Tibial nerve (tissue), 3 donors: Measurements from ENCODE around the gene SNAPIN.
"Not testable (repeated sequence)": the region's sequence is repeated elsewhere in the genome, so short reads cannot be mapped to it uniquely, and the experiment has no call there.

Experiments
- POLR2A ChIP-seq, 2 donors: fragments of 450-650 bp; IDR thresholded peaks; one replicate each; pipeline ENCODE4 v1.6.1; 2017; ENCODE audit warnings: antibody characterized with exemption in 2 of 2, mild to moderate bottlenecking in 2 of 2, moderate library complexity in 2 of 2
- TF ChIP-seq, protein P1 (sequence below), 5 experiments: fragments of 200-600 bp in 3 of 5; fragments of 450-650 bp in 2 of 5; sonication (generic) in 3 of 5; IDR thresholded peaks; one replicate each; pipeline ENCODE4 v1.5.1; 2016 to 2019; ENCODE audit warnings: antibody characterized with exemption in 5 of 5, mild to moderate bottlenecking in 3 of 5, moderate library complexity in 2 of 5

DNA sequence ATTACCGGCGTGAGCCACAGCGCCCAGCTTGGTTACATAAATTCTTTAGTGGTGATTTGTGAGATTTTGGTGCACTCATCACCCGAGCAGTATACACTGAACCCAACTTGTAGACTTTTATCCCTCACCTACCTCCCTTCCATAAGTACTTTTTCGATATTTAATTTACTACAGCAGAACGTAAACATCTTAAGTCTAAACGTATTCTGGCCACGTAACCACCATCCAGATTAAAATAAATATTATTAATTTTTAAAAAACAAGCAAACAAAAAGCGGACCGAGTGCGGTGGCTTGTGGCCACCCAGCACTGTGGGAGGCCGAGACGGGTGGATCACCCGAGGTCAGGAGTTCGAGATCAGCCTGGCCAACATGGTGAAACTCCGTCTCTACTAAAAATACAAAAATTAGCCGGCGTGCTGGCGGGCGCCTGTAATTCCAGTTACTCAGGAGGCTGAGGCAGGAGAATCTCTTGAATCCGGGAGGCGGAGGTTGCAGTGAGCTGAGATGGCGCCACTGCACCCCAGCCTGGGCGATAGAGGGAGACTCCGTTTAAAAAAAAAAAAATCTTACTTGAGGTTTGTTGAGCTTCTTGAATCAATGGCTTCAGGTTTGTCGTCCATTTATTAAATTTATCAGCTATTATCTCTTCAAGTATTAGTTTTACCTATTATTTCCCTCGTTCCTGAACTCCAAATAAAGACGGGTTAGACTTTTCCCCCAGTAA is 13.3 kb downstream of the SNAPIN start:
- TF ChIP-seq, protein P1, sequence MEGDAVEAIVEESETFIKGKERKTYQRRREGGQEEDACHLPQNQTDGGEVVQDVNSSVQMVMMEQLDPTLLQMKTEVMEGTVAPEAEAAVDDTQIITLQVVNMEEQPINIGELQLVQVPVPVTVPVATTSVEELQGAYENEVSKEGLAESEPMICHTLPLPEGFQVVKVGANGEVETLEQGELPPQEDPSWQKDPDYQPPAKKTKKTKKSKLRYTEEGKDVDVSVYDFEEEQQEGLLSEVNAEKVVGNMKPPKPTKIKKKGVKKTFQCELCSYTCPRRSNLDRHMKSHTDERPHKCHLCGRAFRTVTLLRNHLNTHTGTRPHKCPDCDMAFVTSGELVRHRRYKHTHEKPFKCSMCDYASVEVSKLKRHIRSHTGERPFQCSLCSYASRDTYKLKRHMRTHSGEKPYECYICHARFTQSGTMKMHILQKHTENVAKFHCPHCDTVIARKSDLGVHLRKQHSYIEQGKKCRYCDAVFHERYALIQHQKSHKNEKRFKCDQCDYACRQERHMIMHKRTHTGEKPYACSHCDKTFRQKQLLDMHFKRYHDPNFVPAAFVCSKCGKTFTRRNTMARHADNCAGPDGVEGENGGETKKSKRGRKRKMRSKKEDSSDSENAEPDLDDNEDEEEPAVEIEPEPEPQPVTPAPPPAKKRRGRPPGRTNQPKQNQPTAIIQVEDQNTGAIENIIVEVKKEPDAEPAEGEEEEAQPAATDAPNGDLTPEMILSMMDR (IDR thresholded peaks at IDR 0.05), result not testable (repeated sequence)
- TF ChIP-seq POLR2A (IDR thresholded peaks at IDR 0.05), result not testable (repeated sequence)
